ENCODE results near the gene BBX.

DNA sequence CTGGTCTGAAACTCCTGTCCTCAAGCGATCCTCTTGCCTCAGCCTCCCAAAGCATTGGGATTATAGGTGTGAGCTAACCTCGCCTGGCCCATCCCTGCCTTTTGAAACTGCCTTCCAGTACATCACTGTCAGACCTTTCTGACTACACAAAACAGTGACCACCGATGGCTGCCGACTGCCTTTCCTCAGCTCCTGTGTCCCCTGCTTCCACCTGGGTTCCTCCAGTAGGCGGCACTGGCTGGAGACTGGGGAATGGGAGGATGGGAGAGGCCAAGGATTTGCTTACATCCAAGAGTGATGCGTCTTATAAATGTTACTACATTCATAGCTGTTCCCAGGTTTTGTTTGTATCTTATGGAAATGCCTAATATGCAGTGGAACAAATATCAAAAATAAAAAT lies 242.8 kb downstream of the BBX start:
- no peak for TF ChIP-seq TCF12 (IDR thresholded peaks at IDR 0.05; ENCODE audit: low read depth)
- no peak for TF ChIP-seq YY1 (IDR thresholded peaks at IDR 0.05; ENCODE audit: low read depth)
- TF ChIP-seq, protein P1, sequence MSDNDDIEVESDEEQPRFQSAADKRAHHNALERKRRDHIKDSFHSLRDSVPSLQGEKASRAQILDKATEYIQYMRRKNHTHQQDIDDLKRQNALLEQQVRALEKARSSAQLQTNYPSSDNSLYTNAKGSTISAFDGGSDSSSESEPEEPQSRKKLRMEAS (IDR thresholded peaks at IDR 0.05), result no peak
- no peak for TF ChIP-seq EP300 (IDR thresholded peaks at IDR 0.05; ENCODE audit: borderline replicate concordance)
- TF ChIP-seq TAF1 (IDR thresholded peaks at IDR 0.05; ENCODE audit: low read depth), result no peak
- TF ChIP-seq EGR1 (IDR thresholded peaks at IDR 0.05), result no peak
- no peak for TF ChIP-seq CEBPB (IDR thresholded peaks at IDR 0.05)
- TF ChIP-seq FOXM1 (IDR thresholded peaks at IDR 0.05; ENCODE audit: borderline replicate concordance, low read depth), result no peak
- TF ChIP-seq TEAD4 (IDR thresholded peaks at IDR 0.05), result no peak
- no peak for TF ChIP-seq CREB1 (IDR thresholded peaks at IDR 0.05; ENCODE audit: low read depth)
- TF ChIP-seq NFIC (IDR thresholded peaks at IDR 0.05), result no peak
- TF ChIP-seq, protein P2, sequence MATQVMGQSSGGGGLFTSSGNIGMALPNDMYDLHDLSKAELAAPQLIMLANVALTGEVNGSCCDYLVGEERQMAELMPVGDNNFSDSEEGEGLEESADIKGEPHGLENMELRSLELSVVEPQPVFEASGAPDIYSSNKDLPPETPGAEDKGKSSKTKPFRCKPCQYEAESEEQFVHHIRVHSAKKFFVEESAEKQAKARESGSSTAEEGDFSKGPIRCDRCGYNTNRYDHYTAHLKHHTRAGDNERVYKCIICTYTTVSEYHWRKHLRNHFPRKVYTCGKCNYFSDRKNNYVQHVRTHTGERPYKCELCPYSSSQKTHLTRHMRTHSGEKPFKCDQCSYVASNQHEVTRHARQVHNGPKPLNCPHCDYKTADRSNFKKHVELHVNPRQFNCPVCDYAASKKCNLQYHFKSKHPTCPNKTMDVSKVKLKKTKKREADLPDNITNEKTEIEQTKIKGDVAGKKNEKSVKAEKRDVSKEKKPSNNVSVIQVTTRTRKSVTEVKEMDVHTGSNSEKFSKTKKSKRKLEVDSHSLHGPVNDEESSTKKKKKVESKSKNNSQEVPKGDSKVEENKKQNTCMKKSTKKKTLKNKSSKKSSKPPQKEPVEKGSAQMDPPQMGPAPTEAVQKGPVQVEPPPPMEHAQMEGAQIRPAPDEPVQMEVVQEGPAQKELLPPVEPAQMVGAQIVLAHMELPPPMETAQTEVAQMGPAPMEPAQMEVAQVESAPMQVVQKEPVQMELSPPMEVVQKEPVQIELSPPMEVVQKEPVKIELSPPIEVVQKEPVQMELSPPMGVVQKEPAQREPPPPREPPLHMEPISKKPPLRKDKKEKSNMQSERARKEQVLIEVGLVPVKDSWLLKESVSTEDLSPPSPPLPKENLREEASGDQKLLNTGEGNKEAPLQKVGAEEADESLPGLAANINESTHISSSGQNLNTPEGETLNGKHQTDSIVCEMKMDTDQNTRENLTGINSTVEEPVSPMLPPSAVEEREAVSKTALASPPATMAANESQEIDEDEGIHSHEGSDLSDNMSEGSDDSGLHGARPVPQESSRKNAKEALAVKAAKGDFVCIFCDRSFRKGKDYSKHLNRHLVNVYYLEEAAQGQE (IDR thresholded peaks at IDR 0.05; ENCODE audit: low read depth), result no peak
- TF ChIP-seq ZBTB7A (IDR thresholded peaks at IDR 0.05; ENCODE audit: low read depth), result no peak
